Activated T-helper 1 cell treated with anti-CD3 and anti-CD28 coated beads, Interleukin-12 subunit alpha, Interleukin-12 subunit beta, Interleukin-2, Interleukin-4 antibody, amounts not matched to agents 30 ng/mL and 10 ng/mL and 1 ng/mL, durations not matched to agents 14 hours and 24 hours and 36 hours (primary cell): ENCODE measurements around the gene NBPF20. TPM values are rescaled to one million over a fixed set of nuclear protein-coding genes. Genes with fewer than 3 reads are reported as not detected.
"Not testable (repeated sequence)": the region's sequence is repeated elsewhere in the genome, so short reads cannot be mapped to it uniquely, and the experiment has no call there.

Experiments
- DNase-seq: peaks from one replicate; pipeline ENCODE4 v3.0.0; 2021; ENCODE audit warnings: low spot score
- H3K27ac Mint-ChIP-seq: one replicate; pipeline ENCODE4 v1.8.0; 2021; ENCODE audit warnings: mild to moderate bottlenecking, mixed read lengths
- H3K27me3 Mint-ChIP-seq: one replicate; pipeline ENCODE4 v1.8.0; 2022; ENCODE audit warnings: mild to moderate bottlenecking, moderate library complexity, mixed read lengths; ENCODE audit not compliant: insufficient read depth
- H3K36me3 Mint-ChIP-seq: one replicate; pipeline ENCODE4 v1.8.0; 2021; ENCODE audit warnings: low read depth, mixed read lengths
- H3K4me1 Mint-ChIP-seq: one replicate; pipeline ENCODE4 v1.8.0; 2021; ENCODE audit warnings: low read depth, mixed read lengths
- H3K4me3 Mint-ChIP-seq: one replicate; pipeline ENCODE4 v1.8.0; 2021; ENCODE audit warnings: mild to moderate bottlenecking, moderate library complexity, mixed read lengths
- H3K9me3 Mint-ChIP-seq: one replicate; pipeline ENCODE4 v1.8.0; 2021; ENCODE audit warnings: mixed read lengths
- intact Hi-C: fragments of 100-400 bp; cut with micrococcal nuclease; formaldehyde crosslinking; loops from one replicate; pipeline ENCODE4 v1.15.1; 2024
- total RNA-seq: library from RNA; stranded (reverse); gene quantifications from 2 replicates; pipeline ENCODE4 v1.2.3, GENCODE V29; 2022

Gene NBPF20
- total RNA-seq, 1 donor from 2014 or later: 1.2 TPM

GRCh38 chr1:145400701-145401100 is 24.7 kb downstream of the NBPF20 start:
- H3K36me3 Mint-ChIP-seq, H3K4me3 Mint-ChIP-seq, H3K27ac Mint-ChIP-seq, intact Hi-C loops, H3K27me3 Mint-ChIP-seq, H3K4me1 Mint-ChIP-seq, H3K9me3 Mint-ChIP-seq, DNase-seq: not testable (repeated sequence)

Other genes starting within 250 kb of the NBPF20 start
- not detected in 2 replicates for gene PPIAL4D, start 183.4 kb downstream of the NBPF20 start, total RNA-seq
- 36.6 and 38.0 TPM in 2 replicates for gene GPR89A, start 182.4 kb upstream of the NBPF20 start, total RNA-seq